Activated naive CD4-positive, alpha-beta T cell treated with anti-CD3 and anti-CD28 coated beads for 36 hours (primary cell): Measurements from ENCODE around the gene MMP3. TPM values are rescaled to one million over a fixed set of nuclear protein-coding genes. Genes with fewer than 3 reads are reported as not detected.
"Not testable (repeated sequence)": the region's sequence is repeated elsewhere in the genome, so short reads cannot be mapped to it uniquely, and the experiment has no call there.

Experiments
- CTCF ChIA-PET: fragments of 350-600 bp; sonication (Branson Sonifier 250); formaldehyde crosslinking; loops from one replicate; lab custom pipeline; 2021; ENCODE audit warnings: antibody characterized with exemption; lab: Charles Lee
- DNase-seq: peaks from one replicate; pipeline ENCODE4 v3.0.0-alpha.2; 2020
- H3K27ac Mint-ChIP-seq: one replicate; pipeline ENCODE4 v1.8.0; 2021; ENCODE audit warnings: mild to moderate bottlenecking, mixed read lengths
- H3K27me3 Mint-ChIP-seq: one replicate; pipeline ENCODE4 v1.8.0; 2021; ENCODE audit warnings: low read depth, mixed read lengths
- H3K36me3 Mint-ChIP-seq: one replicate; pipeline ENCODE4 v1.8.0; 2021; ENCODE audit warnings: low read depth, mixed read lengths
- H3K4me1 Mint-ChIP-seq: one replicate; pipeline ENCODE4 v1.8.0; 2021; ENCODE audit warnings: low read depth, mixed read lengths
- H3K4me3 Mint-ChIP-seq: one replicate; pipeline ENCODE4 v1.8.0; 2021; ENCODE audit warnings: mild to moderate bottlenecking, moderate library complexity, mixed read lengths
- H3K9me3 Mint-ChIP-seq: one replicate; pipeline ENCODE4 v1.8.0; 2021; ENCODE audit warnings: mixed read lengths
- intact Hi-C: fragments of 100-400 bp; cut with micrococcal nuclease; formaldehyde crosslinking; loops from one replicate; pipeline ENCODE4 v1.15.1; 2023
- total RNA-seq, 2 experiments: library from RNA; stranded (reverse); gene quantifications; one replicate each; pipeline ENCODE4 v1.2.3, GENCODE V29; 2021

MMP3 gene
- not detected for total RNA-seq

DNA sequence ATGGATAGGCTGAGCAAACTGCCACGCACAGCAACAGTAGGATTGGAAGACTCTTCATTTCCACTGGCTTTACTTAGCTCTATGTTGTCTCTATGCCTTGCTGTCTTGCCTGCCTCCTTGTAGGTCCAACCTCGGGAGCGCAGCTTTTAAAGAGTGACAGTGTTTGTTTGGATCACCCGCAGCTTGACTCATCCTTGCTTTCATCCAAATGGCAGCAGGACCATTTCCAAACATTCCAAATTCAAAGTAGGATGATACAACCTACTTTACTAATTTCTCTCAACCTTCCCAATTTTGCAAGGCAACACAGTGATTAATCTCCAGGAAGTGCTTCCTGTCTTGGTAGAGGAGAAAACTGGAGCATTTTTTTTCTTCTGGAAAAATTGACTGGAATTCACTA is at the start of gene MMP3:
Gene MMP3, minus strand, starts transcription at position 121 of the 400 bp plus-strand sequence. Its CDS starts 63 bp downstream, at position 58.
- H3K27ac Mint-ChIP-seq = no peak within 1 kb of the TSS
- CTCF ChIA-PET = interaction anchor here (0.6 kb wide), 2 partner anchors 59 to 178 kb away, joined by 3 to 4 read pairs; no protein-coding TSS in a partner anchor
- no peaks in the 10 kb centered on the region for H3K4me1 Mint-ChIP-seq
- no peak within 1 kb of the TSS for H3K4me3 Mint-ChIP-seq
- intact Hi-C loops = no loop called here
- H3K27me3 Mint-ChIP-seq = peaks cover 7% of the 10 kb centered on the region
- H3K36me3 Mint-ChIP-seq = no peaks in the 10 kb centered on the region
- no peaks in the 10 kb centered on the region for H3K9me3 Mint-ChIP-seq
- no peak for DNase-seq

DNA sequence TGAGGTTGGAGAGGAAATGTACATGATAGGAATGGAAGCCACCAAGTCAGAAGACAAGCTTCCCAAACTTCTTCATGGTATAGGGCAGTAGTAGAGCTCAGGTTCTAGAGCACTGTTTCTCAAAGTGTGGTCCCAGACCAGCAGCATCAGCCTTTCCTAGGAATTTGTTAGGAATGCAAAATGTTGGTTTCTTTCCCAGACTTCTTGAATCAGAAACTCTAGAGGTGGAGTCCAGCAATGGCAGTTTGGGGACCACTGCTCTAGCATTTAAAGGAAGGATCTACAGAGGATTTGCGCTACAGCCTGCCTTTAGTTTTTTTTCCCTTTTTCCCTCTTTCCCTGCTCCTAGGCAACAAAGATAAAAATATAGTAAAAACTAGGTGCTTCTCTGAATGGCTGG is 48.3 kb upstream of the MMP3 start:
- CTCF ChIA-PET = no interaction called here
- Mint-ChIP-seq H3K27me3 (peaks cover 2% of the 10 kb centered on the region), H3K36me3 (no peaks in the 10 kb centered on the region)

DNA sequence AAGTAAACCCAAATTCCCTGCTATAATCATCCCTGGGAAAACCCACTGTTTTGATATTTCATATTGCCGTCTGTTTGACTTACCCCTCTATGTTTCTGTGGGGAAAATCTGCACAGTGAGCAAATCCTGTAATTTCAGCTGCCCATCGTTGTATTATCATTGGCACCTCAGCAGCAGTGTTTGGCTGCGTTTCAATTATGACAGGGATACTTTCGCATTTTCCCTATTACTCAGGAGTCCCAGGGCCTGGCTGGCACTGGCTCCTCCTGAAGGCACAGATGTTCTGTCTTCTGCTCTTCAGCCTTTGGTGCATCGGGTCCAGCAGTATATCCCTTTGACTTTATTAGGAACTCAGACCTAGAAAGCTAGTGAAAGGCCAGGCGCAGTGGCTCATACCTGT is 43.6 kb upstream of the MMP3 start:
- no peaks in the 10 kb centered on the region for H3K9me3 Mint-ChIP-seq
- no peak for DNase-seq
- no peak overlapping the region for H3K27ac Mint-ChIP-seq
- peaks cover 4% of the 10 kb centered on the region for H3K27me3 Mint-ChIP-seq
- no peaks in the 10 kb centered on the region for H3K36me3 Mint-ChIP-seq
- intact Hi-C loops = no loop called here
- no peak overlapping the region for H3K4me3 Mint-ChIP-seq
- peaks cover 7% of the 10 kb centered on the region for H3K4me1 Mint-ChIP-seq
- CTCF ChIA-PET = no interaction called here

More for the DNA sequence above, 48.3 kb upstream of the MMP3 start:
- Mint-ChIP-seq H3K9me3 (peaks cover 3% of the 10 kb centered on the region), H3K27ac (no peak overlapping the region), H3K4me1 (no peaks in the 10 kb centered on the region), H3K4me3 (no peak overlapping the region)
- intact Hi-C loops = no loop called here
- DNase-seq = no peak

DNA sequence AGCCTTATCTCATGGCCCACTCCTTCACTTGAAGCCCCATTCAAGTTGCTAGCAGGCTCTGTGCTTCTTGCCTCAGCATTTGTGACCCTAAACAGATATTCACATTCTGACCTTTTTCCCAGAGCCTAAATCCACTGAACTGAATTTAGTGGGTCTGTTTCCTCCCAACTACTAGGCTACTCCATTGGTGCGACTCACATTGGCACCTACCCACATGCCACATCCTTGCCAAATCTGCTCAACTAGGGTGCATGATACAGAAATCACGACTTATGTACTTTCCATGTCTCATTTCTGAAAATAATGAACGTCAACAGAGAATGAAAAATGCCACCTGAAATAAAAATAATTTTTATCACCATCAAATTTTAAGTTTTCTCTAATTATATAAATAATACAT is 39.7 kb upstream of the MMP3 start:
- peaks cover 7% of the 10 kb centered on the region for H3K4me1 Mint-ChIP-seq
- no peak overlapping the region for H3K4me3 Mint-ChIP-seq
- intact Hi-C loops = no loop called here
- CTCF ChIA-PET = no interaction called here
- H3K27me3 Mint-ChIP-seq = peaks cover 2% of the 10 kb centered on the region
- H3K36me3 Mint-ChIP-seq = no peaks in the 10 kb centered on the region
- H3K9me3 Mint-ChIP-seq = no peaks in the 10 kb centered on the region
- no peak for DNase-seq
- H3K27ac Mint-ChIP-seq = no peak overlapping the region

DNA sequence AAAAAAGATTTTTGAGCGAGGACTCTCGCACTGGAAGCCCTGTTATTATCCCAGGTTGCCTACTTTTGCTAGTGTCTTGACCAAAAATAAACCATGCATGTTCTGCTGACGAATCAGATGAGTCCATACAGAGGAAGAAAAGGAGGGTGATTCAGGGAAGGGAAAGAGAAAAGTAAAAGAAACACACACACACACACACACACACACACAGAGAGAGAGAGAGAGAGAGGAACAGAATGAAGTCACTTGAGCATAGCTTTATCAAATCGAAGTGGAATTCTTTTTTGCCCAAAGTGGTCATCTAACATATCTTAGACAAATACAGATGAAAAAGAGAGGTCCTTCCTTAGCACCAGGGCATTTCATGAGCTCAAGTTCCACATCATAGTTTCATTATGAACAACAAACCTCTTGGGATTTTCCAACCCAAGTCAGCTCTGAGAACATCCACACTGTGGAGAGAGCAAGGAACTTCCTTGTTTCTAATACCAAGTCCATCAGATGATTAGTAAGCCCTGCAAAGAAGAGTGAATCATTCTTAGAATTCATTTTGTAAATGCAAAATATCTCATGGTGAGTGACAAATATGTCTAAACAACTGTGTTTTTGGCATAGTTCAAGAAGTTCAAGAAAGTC is 39.1 kb upstream of the MMP3 start:
- intact Hi-C loops = no loop called here
- DNase-seq = no peak
- CTCF ChIA-PET = interaction anchor here (0.6 kb wide), 1 partner anchor 123 kb away, joined by 3 read pairs; no protein-coding TSS in a partner anchor
- no peak overlapping the region for H3K27ac Mint-ChIP-seq
- no peaks in the 10 kb centered on the region for H3K9me3 Mint-ChIP-seq
- H3K36me3 Mint-ChIP-seq = no peaks in the 10 kb centered on the region
- H3K27me3 Mint-ChIP-seq = peaks cover 6% of the 10 kb centered on the region
- peaks cover 7% of the 10 kb centered on the region for H3K4me1 Mint-ChIP-seq
- no peak overlapping the region for H3K4me3 Mint-ChIP-seq

DNA sequence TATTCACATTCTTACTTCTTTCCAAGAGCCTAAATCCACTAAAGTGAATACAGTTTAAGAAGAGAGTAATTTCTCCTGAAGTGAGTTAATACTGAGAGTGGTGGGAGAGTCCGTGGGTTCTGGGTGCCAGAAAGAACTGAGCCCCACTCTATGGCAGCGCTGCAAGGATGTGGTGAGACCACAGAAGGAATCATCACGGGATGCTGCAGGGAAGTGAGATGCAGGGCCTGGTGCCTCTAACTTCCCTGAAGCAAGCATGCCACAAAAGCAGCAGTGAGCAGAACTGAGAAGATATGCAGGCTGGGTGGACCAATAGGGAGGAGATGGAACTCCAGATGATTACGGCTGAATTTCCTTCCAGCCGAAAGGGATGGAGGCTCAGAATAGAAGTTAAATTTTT is 36.4 kb upstream of the MMP3 start:
- intact Hi-C loops = no loop called here
- H3K9me3 Mint-ChIP-seq = no peaks in the 10 kb centered on the region
- DNase-seq = no peak
- CTCF ChIA-PET = no interaction called here
- H3K27ac Mint-ChIP-seq = no peak overlapping the region
- no peak overlapping the region for H3K4me3 Mint-ChIP-seq
- H3K4me1 Mint-ChIP-seq = peaks cover 7% of the 10 kb centered on the region
- H3K36me3 Mint-ChIP-seq = no peaks in the 10 kb centered on the region
- peaks cover 4% of the 10 kb centered on the region for H3K27me3 Mint-ChIP-seq

DNA sequence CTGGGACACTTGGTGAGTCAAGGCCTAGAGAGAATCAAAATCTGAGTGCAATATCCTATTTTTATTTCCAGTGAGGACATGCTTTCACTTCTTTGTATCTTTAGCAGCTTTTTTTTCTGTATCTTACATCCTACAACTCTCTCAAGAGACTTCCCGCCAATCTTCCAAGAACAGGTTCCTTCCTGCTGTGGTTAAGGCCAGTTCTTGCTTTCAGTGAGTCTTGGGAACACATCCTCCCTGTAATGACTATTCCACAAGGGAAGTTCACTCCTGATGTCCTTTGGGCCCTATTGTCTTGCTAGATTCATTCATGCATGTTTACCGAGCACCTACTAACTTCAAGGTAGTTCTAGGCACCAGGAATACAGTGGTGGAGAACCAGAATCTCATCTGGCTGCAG is 35.2 kb upstream of the MMP3 start:
- CTCF ChIA-PET = interaction anchor here (1.0 kb wide), 1 partner anchor 62 kb away, joined by 3 read pairs; no protein-coding TSS in a partner anchor
- no peak overlapping the region for H3K4me3 Mint-ChIP-seq
- no peaks in the 10 kb centered on the region for H3K9me3 Mint-ChIP-seq
- no peak for DNase-seq
- H3K27ac Mint-ChIP-seq = no peak overlapping the region
- intact Hi-C loops = no loop called here
- H3K36me3 Mint-ChIP-seq = no peaks in the 10 kb centered on the region
- H3K4me1 Mint-ChIP-seq = peaks cover 7% of the 10 kb centered on the region
- peaks cover 4% of the 10 kb centered on the region for H3K27me3 Mint-ChIP-seq

DNA sequence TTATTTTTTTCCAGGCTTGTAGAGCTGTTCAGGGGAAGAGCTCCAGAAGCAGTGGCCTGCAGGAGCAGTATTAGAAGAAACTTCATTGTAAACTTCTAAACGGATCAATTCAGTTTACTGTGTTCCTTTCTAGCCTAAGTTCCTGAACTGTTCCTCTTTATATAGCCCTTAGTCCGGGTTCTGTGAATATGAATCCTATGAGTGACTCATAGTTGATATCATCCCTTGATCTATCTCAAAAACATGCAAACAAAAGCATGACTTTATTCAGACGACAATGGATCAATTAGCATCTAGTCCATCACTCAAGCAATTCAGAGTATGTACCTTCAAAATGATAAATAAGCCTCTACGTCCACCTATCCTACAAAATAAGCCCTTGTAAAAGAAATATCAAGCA is 31.4 kb upstream of the MMP3 start, which contains the start of gene MMP12:
Gene MMP12, minus strand, starts transcription at position 131 of the 400 bp plus-strand sequence. Its CDS starts 45 bp downstream, at position 86.
- Mint-ChIP-seq H3K4me1 (no peaks in the 10 kb centered on the region), H3K36me3 (no peaks in the 10 kb centered on the region), H3K4me3 (no peak within 1 kb of the TSS), H3K27ac (no peak within 1 kb of the TSS), H3K27me3 (peaks cover 7% of the 10 kb centered on the region), H3K9me3 (no peaks in the 10 kb centered on the region)
- CTCF ChIA-PET = no interaction called here
- intact Hi-C loops = no loop called here
- DNase-seq = no peak

DNA sequence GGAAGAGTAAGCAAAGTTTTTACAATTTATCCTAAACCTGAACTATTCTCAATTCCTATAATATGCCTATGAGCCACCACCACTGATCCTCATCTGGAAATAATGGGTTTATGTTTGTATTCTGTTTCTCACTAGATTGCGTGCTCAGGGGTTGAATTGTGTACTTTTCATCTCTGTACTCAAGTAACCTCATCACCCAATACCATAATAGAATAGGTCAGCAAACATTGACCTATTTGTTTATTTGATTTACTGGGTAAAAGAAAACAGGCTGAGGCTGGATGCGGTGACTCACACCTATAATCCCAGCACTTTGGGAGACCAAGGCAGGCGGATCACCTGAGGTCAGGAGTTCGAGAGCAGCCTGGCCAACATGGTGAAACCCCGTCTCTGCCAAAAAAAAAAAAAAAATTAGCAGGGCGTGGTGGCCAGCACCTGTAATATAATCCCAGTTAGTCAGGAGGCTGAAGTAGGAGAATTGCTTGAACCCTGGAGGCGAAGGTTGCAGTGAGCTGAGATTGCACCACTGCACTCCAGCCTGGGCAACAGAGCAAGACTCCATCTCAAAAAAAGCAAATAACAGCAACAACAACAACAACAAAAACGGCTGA is 26.1 kb upstream of the MMP3 start:
- H3K9me3 Mint-ChIP-seq, DNase-seq, H3K36me3 Mint-ChIP-seq, H3K27ac Mint-ChIP-seq, CTCF ChIA-PET, H3K4me3 Mint-ChIP-seq, H3K4me1 Mint-ChIP-seq, H3K27me3 Mint-ChIP-seq, intact Hi-C loops: not testable (repeated sequence)

DNA sequence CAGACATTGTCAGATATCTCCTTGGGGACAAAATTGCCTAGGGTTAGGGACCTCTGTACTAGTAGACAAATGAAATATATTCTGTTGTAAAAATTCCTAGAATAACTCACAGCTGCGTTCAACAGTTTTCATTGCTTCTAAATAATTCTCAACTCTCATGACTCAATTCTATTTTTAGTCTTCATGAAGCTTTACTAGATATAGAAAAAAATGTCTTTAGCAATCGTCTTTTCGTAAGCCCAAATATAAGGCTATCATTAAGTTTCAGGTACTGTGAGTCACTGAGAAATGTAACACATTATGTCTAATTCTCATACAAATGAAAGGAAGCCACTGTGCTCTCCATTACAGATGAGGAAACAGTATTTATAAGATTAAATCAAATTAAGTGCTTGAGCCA is 24.9 kb upstream of the MMP3 start:
- Mint-ChIP-seq H3K4me1 (no peaks in the 10 kb centered on the region), H3K27me3 (peaks cover 2% of the 10 kb centered on the region), H3K9me3 (no peaks in the 10 kb centered on the region), H3K27ac (no peak overlapping the region), H3K4me3 (no peak overlapping the region), H3K36me3 (no peaks in the 10 kb centered on the region)
- CTCF ChIA-PET = no interaction called here
- DNase-seq = no peak
- intact Hi-C loops = no loop called here

DNA sequence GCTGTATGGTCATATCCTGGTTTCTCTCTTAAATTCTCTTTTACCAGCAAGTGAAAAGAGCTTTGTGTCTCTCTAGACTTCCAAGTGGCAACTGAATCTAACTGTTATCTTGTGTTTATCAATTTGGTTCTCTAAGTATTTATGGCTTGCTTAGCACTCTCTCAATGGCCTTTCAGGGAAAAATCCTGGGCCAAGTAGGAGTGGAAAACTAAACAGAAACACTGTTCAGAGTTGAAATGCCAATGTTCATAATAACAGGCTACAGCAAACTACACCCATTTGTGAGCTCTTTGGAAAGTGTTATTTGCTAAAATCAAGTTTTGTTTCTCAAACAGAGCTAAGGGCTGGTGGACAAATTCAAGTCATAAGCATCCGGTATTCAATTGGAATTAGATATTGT is 21.3 kb upstream of the MMP3 start:
- H3K4me3 Mint-ChIP-seq = no peak overlapping the region
- CTCF ChIA-PET = no interaction called here
- peaks cover 2% of the 10 kb centered on the region for H3K27me3 Mint-ChIP-seq
- DNase-seq = no peak
- no peak overlapping the region for H3K27ac Mint-ChIP-seq
- no peaks in the 10 kb centered on the region for H3K4me1 Mint-ChIP-seq
- H3K9me3 Mint-ChIP-seq = no peaks in the 10 kb centered on the region
- no peaks in the 10 kb centered on the region for H3K36me3 Mint-ChIP-seq
- intact Hi-C loops = no loop called here

DNA sequence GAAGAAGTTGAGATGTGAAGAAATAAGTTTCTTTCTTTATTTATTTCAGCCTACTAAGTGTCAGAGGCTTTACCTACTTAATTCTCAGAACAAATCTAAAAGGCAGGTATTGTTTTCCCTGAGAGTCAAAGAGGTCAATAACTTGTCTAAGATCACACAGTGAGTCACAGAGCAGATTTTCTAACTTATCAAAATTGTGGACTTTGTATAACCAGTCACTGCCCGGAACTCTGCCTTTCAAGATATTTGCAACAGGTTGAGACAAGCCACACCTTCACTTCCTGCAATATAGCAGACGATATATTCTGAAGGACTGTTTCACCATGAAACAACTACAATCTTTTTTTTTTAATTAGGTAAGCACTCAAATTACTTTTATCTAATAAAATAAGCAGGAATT is 10.5 kb upstream of the MMP3 start:
- no peaks in the 10 kb centered on the region for H3K9me3 Mint-ChIP-seq
- no peak overlapping the region for H3K27ac Mint-ChIP-seq
- CTCF ChIA-PET = no interaction called here
- no peak for DNase-seq
- H3K4me1 Mint-ChIP-seq = no peaks in the 10 kb centered on the region
- H3K4me3 Mint-ChIP-seq = no peak overlapping the region
- intact Hi-C loops = no loop called here
- no peaks in the 10 kb centered on the region for H3K27me3 Mint-ChIP-seq
- no peaks in the 10 kb centered on the region for H3K36me3 Mint-ChIP-seq

DNA sequence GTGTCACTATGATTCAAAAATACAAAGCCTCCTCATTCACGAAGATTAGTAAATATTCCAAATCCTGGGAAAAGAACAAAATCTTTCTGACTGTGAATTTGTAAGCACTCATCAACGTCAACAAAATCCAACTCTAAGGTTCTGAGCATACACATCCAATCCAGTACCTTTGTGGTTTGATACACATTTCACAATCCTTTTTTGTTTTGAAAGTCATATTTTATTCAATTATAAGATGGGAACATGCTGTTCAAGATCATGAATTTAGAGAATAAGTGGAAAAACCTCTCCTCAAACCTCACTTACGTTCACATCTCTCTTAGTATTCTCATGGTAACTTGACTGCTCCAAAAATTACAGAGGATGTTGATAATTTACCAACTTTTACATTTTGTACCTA is 9.6 kb upstream of the MMP3 start:
- DNase-seq = no peak
- Mint-ChIP-seq H3K36me3 (no peaks in the 10 kb centered on the region), H3K9me3 (no peaks in the 10 kb centered on the region), H3K27me3 (no peaks in the 10 kb centered on the region), H3K4me3 (no peak overlapping the region), H3K4me1 (no peaks in the 10 kb centered on the region), H3K27ac (no peak overlapping the region)
- intact Hi-C loops = no loop called here
- CTCF ChIA-PET = no interaction called here
